Adrenal gland (tissue), 5 donors: Measurements from ENCODE around the gene MTOR.
"Not testable (repeated sequence)": the region's sequence is repeated elsewhere in the genome, so short reads cannot be mapped to it uniquely, and the experiment has no call there.

Experiments
- CTCF ChIP-seq, 6 experiments: fragments of 450-650 bp in 4 of 6; fragments of 200-600 bp in 2 of 6; sonication (generic) in 1 of 6; IDR thresholded peaks; 1 replicate in 5 of 6; 2 replicates in 1 of 6; pipeline versions ENCODE4 v1.5.1 to v1.8.0; 2016 to 2021; ENCODE audit warnings: antibody characterized with exemption in 6 of 6, mild to moderate bottlenecking in 2 of 6, moderate library complexity in 1 of 6
- POLR2A ChIP-seq, 2 donors: fragments of 450-650 bp; IDR thresholded peaks; one replicate each; pipeline ENCODE4 v1.6.1; 2017; ENCODE audit warnings: antibody characterized with exemption in 2 of 2, mild to moderate bottlenecking in 2 of 2, moderate library complexity in 1 of 2
- donor health status: DM: no; HTN: no; CAD: no.

- TF ChIP-seq POLR2A, CTCF (IDR thresholded peaks at IDR 0.05): not testable (repeated sequence)
Observed at GRCh38 chr1:11305516-11305915, 43.2 kb upstream of the MTOR start.
